Hepatocyte (in vitro differentiated cells): ENCODE measurements around the gene GALNT13.

Experiments
- EZH2 ChIP-seq: fragments of 200-600 bp; sonication (generic); IDR thresholded peaks from 2 replicates; pipeline ENCODE4 v1.6.1; 2016; ENCODE audit warnings: antibody characterized with exemption, mild to moderate bottlenecking, borderline replicate concordance
- EZH2phosphoT487 ChIP-seq: fragments of 200-600 bp; sonication (generic); IDR thresholded peaks from one replicate; pipeline ENCODE4 v1.6.1; 2018; ENCODE audit warnings: antibody characterized with exemption, mild to moderate bottlenecking, low read depth, moderate library complexity; ENCODE audit not compliant: unreplicated experiment, severe bottlenecking
- TF ChIP-seq, protein P1 (sequence below): fragments of 200-600 bp; sonication (generic); IDR thresholded peaks from 2 replicates; pipeline ENCODE4 v1.5.1; 2016; ENCODE audit warnings: antibody characterized with exemption, mild to moderate bottlenecking; ENCODE audit not compliant: poor library complexity

DNA sequence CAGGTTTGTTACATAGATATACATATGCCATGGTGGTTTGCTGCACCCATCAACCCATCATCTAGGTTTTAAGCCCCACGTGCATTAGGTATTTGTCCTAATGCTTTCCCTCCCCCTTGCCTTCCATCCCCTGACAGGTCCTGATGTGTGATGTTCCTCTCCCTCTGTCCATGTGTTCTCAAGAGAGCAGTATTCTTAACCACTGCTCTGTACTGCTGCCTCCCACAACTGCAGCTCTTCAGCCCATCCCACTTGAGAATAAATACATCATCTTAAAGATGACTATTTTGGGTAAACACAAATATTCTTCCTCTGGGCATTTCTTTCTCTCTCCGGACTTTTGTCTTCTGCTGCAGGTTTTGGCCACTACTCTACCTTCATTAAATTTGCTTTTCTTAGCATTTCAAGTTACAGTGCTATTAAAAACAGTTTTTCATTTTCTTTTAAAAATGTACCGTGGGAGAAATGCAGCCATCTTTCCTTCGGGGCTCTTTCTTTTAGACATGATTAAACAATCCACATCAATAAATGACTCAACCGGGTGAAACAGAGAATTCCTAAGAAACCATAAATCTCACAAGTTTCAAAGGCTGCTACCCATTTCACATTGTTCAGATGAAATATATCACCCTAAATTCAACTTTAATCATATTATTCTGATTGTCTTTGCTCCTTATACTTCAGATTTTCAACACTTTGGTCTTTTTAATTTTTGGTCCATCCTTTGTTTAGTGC, 323.4 kb downstream of the GALNT13 start:
- TF ChIP-seq, protein P1, sequence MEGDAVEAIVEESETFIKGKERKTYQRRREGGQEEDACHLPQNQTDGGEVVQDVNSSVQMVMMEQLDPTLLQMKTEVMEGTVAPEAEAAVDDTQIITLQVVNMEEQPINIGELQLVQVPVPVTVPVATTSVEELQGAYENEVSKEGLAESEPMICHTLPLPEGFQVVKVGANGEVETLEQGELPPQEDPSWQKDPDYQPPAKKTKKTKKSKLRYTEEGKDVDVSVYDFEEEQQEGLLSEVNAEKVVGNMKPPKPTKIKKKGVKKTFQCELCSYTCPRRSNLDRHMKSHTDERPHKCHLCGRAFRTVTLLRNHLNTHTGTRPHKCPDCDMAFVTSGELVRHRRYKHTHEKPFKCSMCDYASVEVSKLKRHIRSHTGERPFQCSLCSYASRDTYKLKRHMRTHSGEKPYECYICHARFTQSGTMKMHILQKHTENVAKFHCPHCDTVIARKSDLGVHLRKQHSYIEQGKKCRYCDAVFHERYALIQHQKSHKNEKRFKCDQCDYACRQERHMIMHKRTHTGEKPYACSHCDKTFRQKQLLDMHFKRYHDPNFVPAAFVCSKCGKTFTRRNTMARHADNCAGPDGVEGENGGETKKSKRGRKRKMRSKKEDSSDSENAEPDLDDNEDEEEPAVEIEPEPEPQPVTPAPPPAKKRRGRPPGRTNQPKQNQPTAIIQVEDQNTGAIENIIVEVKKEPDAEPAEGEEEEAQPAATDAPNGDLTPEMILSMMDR: no peak
- TF ChIP-seq EZH2phosphoT487 (no peak), EZH2 (no peak)
